ENCODE results near the gene LAMA2.

LAMA2 gene

GRCh38 chr6:128882991-128883611 is at the start of gene LAMA2:
LAMA2 (plus strand) TSS chr6:128883138; CDS start chr6:128883246, 108 bp downstream.
- H3K4me3 ChIP-seq = no peak within 1 kb of the TSS
- H3K9ac ChIP-seq (ENCODE audit: insufficient read length) = no peak within 1 kb of the TSS
- H3K36me3 ChIP-seq (ENCODE audit: insufficient read depth, low read length) = no peaks in the 10 kb centered on the region
- H3K9me3 ChIP-seq (ENCODE audit: low read depth, low read length) = no peaks in the 10 kb centered on the region
- no peak for TF ChIP-seq EZH2 (IDR thresholded peaks at IDR 0.05)
- TF ChIP-seq POLR2AphosphoS5 (IDR thresholded peaks at IDR 0.05; ENCODE audit: borderline replicate concordance, low read depth, low read length) = no peak
- TF ChIP-seq FOXP2 (optimal IDR thresholded peaks at IDR 0.05; ENCODE audit: control extremely low read depth, extremely low read length, insufficient read depth) = no peak
- no peak for DNase-seq (ENCODE audit: low read depth, low spot score)
- no peak within 1 kb of the TSS for H3K27ac ChIP-seq

GRCh38 chr6:128836761-128837160 is 46.2 kb upstream of the LAMA2 start:
- Histone ChIP-seq H3K9me3 (ENCODE audit: low read depth, low read length) (no peaks in the 10 kb centered on the region), H3K4me3 (no peak overlapping the region), H3K9ac (ENCODE audit: insufficient read length) (no peak overlapping the region), H3K36me3 (ENCODE audit: insufficient read depth, low read length) (no peaks in the 10 kb centered on the region), H3K27ac (no peak overlapping the region)
- no peak for TF ChIP-seq EZH2 (IDR thresholded peaks at IDR 0.05)
- TF ChIP-seq FOXP2 (optimal IDR thresholded peaks at IDR 0.05; ENCODE audit: control extremely low read depth, extremely low read length, insufficient read depth) = no peak
- TF ChIP-seq POLR2AphosphoS5 (IDR thresholded peaks at IDR 0.05; ENCODE audit: borderline replicate concordance, low read depth, low read length) = no peak
- no peak for DNase-seq (ENCODE audit: low read depth, low spot score)

- Histone ChIP-seq H3K27ac (no peak overlapping the region), H3K36me3 (ENCODE audit: insufficient read depth, low read length) (no peaks in the 10 kb centered on the region), H3K4me3 (no peak overlapping the region), H3K9me3 (ENCODE audit: low read depth, low read length) (no peaks in the 10 kb centered on the region), H3K9ac (ENCODE audit: insufficient read length) (no peak overlapping the region)
- TF ChIP-seq FOXP2 (optimal IDR thresholded peaks at IDR 0.05; ENCODE audit: control extremely low read depth, extremely low read length, insufficient read depth) = no peak
- TF ChIP-seq EZH2 (IDR thresholded peaks at IDR 0.05) = no peak
- TF ChIP-seq POLR2AphosphoS5 (IDR thresholded peaks at IDR 0.05; ENCODE audit: borderline replicate concordance, low read depth, low read length) = no peak
- no peak for DNase-seq (ENCODE audit: low read depth, low spot score)
These were observed 41.4 kb upstream of the LAMA2 start for GRCh38 chr6:128841518-128841917.

GRCh38 chr6:128844598-128844997 is 38.3 kb upstream of the LAMA2 start:
- H3K36me3 ChIP-seq (ENCODE audit: insufficient read depth, low read length) = no peaks in the 10 kb centered on the region
- H3K9ac ChIP-seq (ENCODE audit: insufficient read length) = no peak overlapping the region
- H3K27ac ChIP-seq = no peak overlapping the region
- DNase-seq (ENCODE audit: low read depth, low spot score) = no peak
- no peak overlapping the region for H3K4me3 ChIP-seq
- no peak for TF ChIP-seq POLR2AphosphoS5 (IDR thresholded peaks at IDR 0.05; ENCODE audit: borderline replicate concordance, low read depth, low read length)
- no peaks in the 10 kb centered on the region for H3K9me3 ChIP-seq (ENCODE audit: low read depth, low read length)

- H3K27ac ChIP-seq = no peak overlapping the region
- no peak overlapping the region for H3K4me3 ChIP-seq
- DNase-seq (ENCODE audit: low read depth, low spot score) = no peak
- no peak overlapping the region for H3K9ac ChIP-seq (ENCODE audit: insufficient read length)
- H3K9me3 ChIP-seq (ENCODE audit: low read depth, low read length) = no peaks in the 10 kb centered on the region
- H3K36me3 ChIP-seq (ENCODE audit: insufficient read depth, low read length) = no peaks in the 10 kb centered on the region
- TF ChIP-seq POLR2AphosphoS5 (IDR thresholded peaks at IDR 0.05; ENCODE audit: borderline replicate concordance, low read depth, low read length) = no peak
- TF ChIP-seq EZH2 (IDR thresholded peaks at IDR 0.05) = no peak
- TF ChIP-seq FOXP2 (optimal IDR thresholded peaks at IDR 0.05; ENCODE audit: control extremely low read depth, extremely low read length, insufficient read depth) = no peak
These were observed 35.3 kb upstream of the LAMA2 start for GRCh38 chr6:128847431-128848210.

- TF ChIP-seq POLR2AphosphoS5 (IDR thresholded peaks at IDR 0.05; ENCODE audit: borderline replicate concordance, low read depth, low read length) (no peak), EZH2 (IDR thresholded peaks at IDR 0.05) (no peak), FOXP2 (optimal IDR thresholded peaks at IDR 0.05; ENCODE audit: control extremely low read depth, extremely low read length, insufficient read depth) (no peak)
- Histone ChIP-seq H3K36me3 (ENCODE audit: insufficient read depth, low read length) (no peaks in the 10 kb centered on the region), H3K9ac (ENCODE audit: insufficient read length) (no peak overlapping the region), H3K4me3 (no peak overlapping the region), H3K27ac (no peak overlapping the region), H3K9me3 (ENCODE audit: low read depth, low read length) (no peaks in the 10 kb centered on the region)
- no peak for DNase-seq (ENCODE audit: low read depth, low spot score)
These were observed 34.6 kb upstream of the LAMA2 start for GRCh38 chr6:128848212-128848935.

GRCh38 chr6:128855581-128856085 is 27.3 kb upstream of the LAMA2 start:
- H3K9ac ChIP-seq (ENCODE audit: insufficient read length) = no peak overlapping the region
- H3K4me3 ChIP-seq = no peak overlapping the region
- no peak for DNase-seq (ENCODE audit: low read depth, low spot score)
- TF ChIP-seq POLR2AphosphoS5 (IDR thresholded peaks at IDR 0.05; ENCODE audit: borderline replicate concordance, low read depth, low read length) = no peak
- no peak for TF ChIP-seq EZH2 (IDR thresholded peaks at IDR 0.05)
- TF ChIP-seq FOXP2 (optimal IDR thresholded peaks at IDR 0.05; ENCODE audit: control extremely low read depth, extremely low read length, insufficient read depth) = no peak
- H3K36me3 ChIP-seq (ENCODE audit: insufficient read depth, low read length) = no peaks in the 10 kb centered on the region
- no peak overlapping the region for H3K27ac ChIP-seq
- no peaks in the 10 kb centered on the region for H3K9me3 ChIP-seq (ENCODE audit: low read depth, low read length)

- no peaks in the 10 kb centered on the region for H3K9me3 ChIP-seq (ENCODE audit: low read depth, low read length)
- H3K9ac ChIP-seq (ENCODE audit: insufficient read length) = no peak overlapping the region
- TF ChIP-seq POLR2AphosphoS5 (IDR thresholded peaks at IDR 0.05; ENCODE audit: borderline replicate concordance, low read depth, low read length) (no peak), EZH2 (IDR thresholded peaks at IDR 0.05) (no peak), FOXP2 (optimal IDR thresholded peaks at IDR 0.05; ENCODE audit: control extremely low read depth, extremely low read length, insufficient read depth) (no peak)
- H3K36me3 ChIP-seq (ENCODE audit: insufficient read depth, low read length) = no peaks in the 10 kb centered on the region
- no peak for DNase-seq (ENCODE audit: low read depth, low spot score)
- no peak overlapping the region for H3K4me3 ChIP-seq
- H3K27ac ChIP-seq = no peak overlapping the region
These were observed 25.1 kb upstream of the LAMA2 start for GRCh38 chr6:128857806-128858205.

Measured in SK-N-MC (cell line).